Adrenal gland (tissue), 12 donors: ENCODE measurements around the gene TFF1. TPM values are rescaled to one million over a fixed set of nuclear protein-coding genes. Genes with fewer than 3 reads are reported as not detected.

Experiments
- DNase-seq, 7 donors: peaks; one replicate each; pipeline ENCODE4 v3.0.0-alpha.2; 2019 to 2020
- H3K27ac ChIP-seq, 5 donors: fragments of 200-600 bp; sonication (generic) in 4 of 5; 1 replicate in 3 of 5; 2 replicates in 2 of 5; pipeline versions ENCODE4 v1.5.1 to v1.8.0; 2016 to 2020; ENCODE audit warnings: mild to moderate bottlenecking in 1 of 5
- H3K27me3 ChIP-seq: fragments of 200-600 bp; 2 replicates; pipeline ENCODE4 v1.8.0; 2021
- H3K36me3 ChIP-seq, 2 donors: fragments of 200-600 bp; replicated peaks in 1 of 2; 1 replicate in 1 of 2; 2 replicates in 1 of 2; pipeline versions ENCODE4 v1.5.1 to v1.8.0; 2018 to 2022
- H3K4me1 ChIP-seq, 2 donors: fragments of 200-600 bp; replicated peaks in 1 of 2; 1 replicate in 1 of 2; 2 replicates in 1 of 2; pipeline versions ENCODE4 v1.5.1 to v1.8.0; 2018 to 2021
- H3K4me3 ChIP-seq, 4 donors: fragments of 200-600 bp; sonication (generic) in 3 of 4; one replicate each; pipeline ENCODE4 v1.5.1; 2016 to 2018
- H3K9me3 ChIP-seq, 3 donors: fragments of 200-600 bp; sonication (generic) in 1 of 3; replicated peaks in 1 of 3; 1 replicate in 2 of 3; 2 replicates in 1 of 3; pipeline versions ENCODE4 v1.5.1 to v1.8.0; 2016 to 2021
- POLR2A ChIP-seq, 2 donors: fragments of 450-650 bp; IDR thresholded peaks; one replicate each; pipeline ENCODE4 v1.6.1; 2017; ENCODE audit warnings: antibody characterized with exemption in 2 of 2, mild to moderate bottlenecking in 2 of 2, moderate library complexity in 1 of 2
- WGBS, 4 donors: extraction: QIAGEN DNeasy Blood & Tissue Kit in 2 of 4; methylation state at CpG; one replicate each; pipeline versions ENCODE4 v1.1.5 to v1.1.7; 2013 to 2017; 5-methylcytosine and 5-hydroxymethylcytosine counted together
- intact Hi-C, 2 donors: fragments of 100-400 bp; cut with DNase I; formaldehyde crosslinking; loops; one replicate each; pipeline versions ENCODE4 v1.14.1 to v1.15.0; 2022 to 2023
- polyA plus RNA-seq, 3 donors: library from polyadenylated mRNA; stranded (reverse); fragments of 200-250 nt in 2 of 3; fragments of 350-450 nt in 1 of 3; fragmentation: Illumina TruSeq in 1 of 3; extraction: RNeasy Lipid Tissue Mini Kit (QIAGEN cat#74804) in 1 of 3; gene quantifications; one replicate each; pipeline ENCODE4 v1.2.3, GENCODE V29; 2013 to 2014
- total RNA-seq, 9 donors: library from RNA; depleted of rRNA in 4 of 9; stranded (reverse); fragments of >200 nt in 4 of 9; fragments of 120-200 nt in 1 of 9; fragmentation: NEBNext Ultra II Directional in 1 of 9; extraction: Animal tissue kit (Norgen Biotek cat#: 25700) in 1 of 9; gene quantifications; one replicate each; pipeline versions ENCODE4 v1.1.0 to v1.2.4, GENCODE V29; 2013 to 2023
- TF ChIP-seq, protein P1 (sequence below), 6 experiments: fragments of 450-650 bp in 4 of 6; fragments of 200-600 bp in 2 of 6; sonication (generic) in 1 of 6; IDR thresholded peaks; 1 replicate in 5 of 6; 2 replicates in 1 of 6; pipeline versions ENCODE4 v1.5.1 to v1.8.0; 2016 to 2021; ENCODE audit warnings: antibody characterized with exemption in 6 of 6, mild to moderate bottlenecking in 2 of 6, moderate library complexity in 1 of 6
- donor health status: healthy with polysubstance abuse.
- donor health status: Bipolar disorder and iron deficiency.
- donor health status: DM: yes; HTN: yes; CAD: no.
- donor health status: DM: no; HTN: no; CAD: no.
- donor health status: DM: no; HTN: no; CAD: no.
- donor health status: DM: yes; HTN: yes; CAD: no.

TFF1 gene
- total and polyA plus RNA-seq, 12 donors: 0.39 to 1.5 (median 0.72) TPM; not detected in 9

- no peaks in the 10 kb centered on the region for H3K27me3 ChIP-seq
- TF ChIP-seq, protein P1, sequence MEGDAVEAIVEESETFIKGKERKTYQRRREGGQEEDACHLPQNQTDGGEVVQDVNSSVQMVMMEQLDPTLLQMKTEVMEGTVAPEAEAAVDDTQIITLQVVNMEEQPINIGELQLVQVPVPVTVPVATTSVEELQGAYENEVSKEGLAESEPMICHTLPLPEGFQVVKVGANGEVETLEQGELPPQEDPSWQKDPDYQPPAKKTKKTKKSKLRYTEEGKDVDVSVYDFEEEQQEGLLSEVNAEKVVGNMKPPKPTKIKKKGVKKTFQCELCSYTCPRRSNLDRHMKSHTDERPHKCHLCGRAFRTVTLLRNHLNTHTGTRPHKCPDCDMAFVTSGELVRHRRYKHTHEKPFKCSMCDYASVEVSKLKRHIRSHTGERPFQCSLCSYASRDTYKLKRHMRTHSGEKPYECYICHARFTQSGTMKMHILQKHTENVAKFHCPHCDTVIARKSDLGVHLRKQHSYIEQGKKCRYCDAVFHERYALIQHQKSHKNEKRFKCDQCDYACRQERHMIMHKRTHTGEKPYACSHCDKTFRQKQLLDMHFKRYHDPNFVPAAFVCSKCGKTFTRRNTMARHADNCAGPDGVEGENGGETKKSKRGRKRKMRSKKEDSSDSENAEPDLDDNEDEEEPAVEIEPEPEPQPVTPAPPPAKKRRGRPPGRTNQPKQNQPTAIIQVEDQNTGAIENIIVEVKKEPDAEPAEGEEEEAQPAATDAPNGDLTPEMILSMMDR (IDR thresholded peaks at IDR 0.05): no peak
- no peak for TF ChIP-seq POLR2A (IDR thresholded peaks at IDR 0.05)
- H3K9me3 ChIP-seq: no peaks in the 10 kb centered on the region
- peak in 2 of 7 donors; percentile 12 to 15 for DNase-seq
- 71 to 89% (median 84%) methylated on average over 9 to 11 of the region's 11 CpGs for WGBS, 4 donors
- H3K4me1 ChIP-seq: no peaks in the 10 kb centered on the region
- no peaks in the 10 kb centered on the region for H3K36me3 ChIP-seq
- intact Hi-C loops: no loop called here
- no peak overlapping the region for H3K27ac ChIP-seq
- no peak overlapping the region for H3K4me3 ChIP-seq
Measured at GRCh38 chr21:42343963-42344510, 22.3 kb downstream of the TFF1 start.

DNA sequence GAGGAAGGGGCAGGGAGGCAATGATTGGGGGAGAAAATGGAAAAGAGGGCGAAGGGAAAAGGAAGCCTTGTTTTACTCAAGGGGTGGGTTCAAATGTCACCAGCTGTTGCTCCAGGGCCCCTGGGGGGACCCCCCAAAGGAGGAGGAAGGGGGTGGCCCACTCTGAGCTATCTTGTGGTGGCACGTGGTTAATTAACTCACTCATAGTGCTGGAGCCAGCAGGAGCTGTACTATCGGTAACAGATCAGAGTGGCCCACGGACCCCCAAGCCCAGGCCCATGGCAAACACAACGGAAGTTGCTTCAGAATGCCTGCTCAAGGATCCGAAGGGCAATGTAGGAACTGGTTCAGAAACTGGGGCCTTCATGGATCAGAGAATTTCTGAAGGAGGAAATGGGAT lies 22.8 kb downstream of the TFF1 start:
- Histone ChIP-seq H3K4me3 (no peak overlapping the region), H3K27me3 (no peaks in the 10 kb centered on the region), H3K4me1 (no peaks in the 10 kb centered on the region), H3K9me3 (no peaks in the 10 kb centered on the region), H3K27ac (no peak overlapping the region), H3K36me3 (no peaks in the 10 kb centered on the region)
- intact Hi-C loops: no loop called here
- peak in 2 of 7 donors; percentile 9 to 34 for DNase-seq
- WGBS, 4 donors: 82 to 88% (median 85%) methylated on average over 6 of the region's 6 CpGs
- TF ChIP-seq, protein P1 (IDR thresholded peaks at IDR 0.05): no peak
- no peak for TF ChIP-seq POLR2A (IDR thresholded peaks at IDR 0.05)

DNA sequence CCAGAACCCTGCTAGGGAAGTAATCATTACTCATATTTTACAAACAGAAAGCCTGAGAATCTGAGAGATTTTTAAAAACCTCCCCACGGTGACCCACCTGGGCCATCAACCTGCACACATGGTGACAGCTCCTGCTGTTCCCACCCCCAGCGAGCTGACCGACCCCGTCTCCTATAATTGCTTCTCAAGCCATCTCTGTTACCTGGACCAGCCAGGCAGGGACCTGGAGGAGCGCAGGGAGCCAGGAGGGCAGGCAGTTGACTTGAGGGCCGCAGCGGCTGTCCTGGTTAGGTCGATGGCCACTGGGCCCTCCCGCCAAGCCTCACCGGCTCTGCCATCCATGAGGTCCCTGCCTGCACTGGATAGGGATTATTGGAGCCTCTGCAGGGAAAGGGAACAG lies 23.2 kb downstream of the TFF1 start:
- intact Hi-C loops: no loop called here
- Histone ChIP-seq H3K4me3 (no peak overlapping the region), H3K27me3 (no peaks in the 10 kb centered on the region), H3K9me3 (no peaks in the 10 kb centered on the region), H3K27ac (no peak overlapping the region), H3K36me3 (no peaks in the 10 kb centered on the region), H3K4me1 (no peaks in the 10 kb centered on the region)
- WGBS, 4 donors: 73 to 82% (median 76%) methylated on average over 7 to 10 of the region's 10 CpGs
- no peak for TF ChIP-seq POLR2A (IDR thresholded peaks at IDR 0.05)
- TF ChIP-seq, protein P1 (IDR thresholded peaks at IDR 0.05): no peak
- peak in 1 of 7 donors; percentile 2 for DNase-seq

DNA sequence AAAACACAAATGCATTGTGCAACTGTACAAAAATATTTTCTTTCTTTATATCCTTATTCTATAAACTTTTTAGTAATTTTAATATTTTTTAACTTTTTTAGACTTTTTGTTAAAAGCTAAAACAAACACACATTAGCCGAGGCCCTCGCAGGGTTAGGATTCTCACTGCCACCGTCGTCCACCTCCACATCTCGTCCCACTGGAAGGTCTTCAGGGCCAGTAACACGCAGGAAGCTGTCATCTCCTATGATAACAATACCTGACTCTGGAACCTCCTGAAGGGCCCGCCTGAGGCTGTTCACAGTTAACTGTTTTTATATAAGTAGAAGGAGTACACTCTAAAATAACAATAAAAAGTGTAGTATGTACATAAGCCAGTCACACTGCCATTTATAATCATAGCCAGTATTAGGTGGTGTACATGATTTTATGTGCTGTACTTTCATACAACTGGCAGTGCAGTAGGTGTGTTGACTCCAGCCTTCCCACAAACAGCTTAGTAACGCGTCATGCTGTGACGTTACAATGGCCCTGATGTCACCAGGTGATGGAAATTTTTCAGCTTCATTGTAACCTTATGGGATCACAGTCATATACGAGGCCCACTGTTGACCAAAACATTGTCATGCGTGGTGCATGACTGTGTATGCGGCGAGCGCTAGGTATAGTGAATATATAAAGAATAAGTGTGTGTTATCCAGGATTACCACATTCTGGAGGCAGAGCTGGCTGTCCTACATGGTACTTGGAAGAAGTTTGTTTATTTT lies 24.4 kb downstream of the TFF1 start:
- WGBS, 4 donors: 87 to 94% (median 91%) methylated on average over 15 of the region's 15 CpGs
- DNase-seq: peak in 2 of 7 donors; percentile 10 to 42
- no peaks in the 10 kb centered on the region for H3K36me3 ChIP-seq
- no peak overlapping the region for H3K4me3 ChIP-seq
- H3K4me1 ChIP-seq: no peaks in the 10 kb centered on the region
- intact Hi-C loops: no loop called here
- no peaks in the 10 kb centered on the region for H3K9me3 ChIP-seq
- TF ChIP-seq POLR2A (IDR thresholded peaks at IDR 0.05): no peak
- TF ChIP-seq, protein P1 (IDR thresholded peaks at IDR 0.05): no peak
- peaks cover 6% of the 10 kb centered on the region for H3K27me3 ChIP-seq
- no peak overlapping the region for H3K27ac ChIP-seq
